T47D (cell line): ENCODE data around the gene LIMS1.
"Not testable (repeated sequence)": the region's sequence is repeated elsewhere in the genome, so short reads cannot be mapped to it uniquely, and the experiment has no call there.

Source experiments
- DNase-seq, 2 experiments: peaks; one replicate each; pipeline versions ENCODE4 v3.0.0 to v3.0.0-alpha.2; 2011 to 2012; ENCODE audit warnings: low read depth in 1 of 2, low spot score in 1 of 2
- JUND ChIP-seq: IDR thresholded peaks from 2 replicates; pipeline ENCODE4 v1.6.1; 2012; ENCODE audit warnings: low read depth
- in situ Hi-C: cut with HindIII; loops from 2 replicates; pipeline ENCODE4 v1.10.0; 2016; ENCODE audit warnings: low sequenced_read_pairs, low pct_unique_long_range_greater_than_20kb

Gene LIMS1

GRCh38 chr2:108535357-108535631 is 1.0 kb downstream of the LIMS1 start:
- TF ChIP-seq JUND: no peak
- in situ Hi-C loops: no loop called here
- no peak for DNase-seq

DNA sequence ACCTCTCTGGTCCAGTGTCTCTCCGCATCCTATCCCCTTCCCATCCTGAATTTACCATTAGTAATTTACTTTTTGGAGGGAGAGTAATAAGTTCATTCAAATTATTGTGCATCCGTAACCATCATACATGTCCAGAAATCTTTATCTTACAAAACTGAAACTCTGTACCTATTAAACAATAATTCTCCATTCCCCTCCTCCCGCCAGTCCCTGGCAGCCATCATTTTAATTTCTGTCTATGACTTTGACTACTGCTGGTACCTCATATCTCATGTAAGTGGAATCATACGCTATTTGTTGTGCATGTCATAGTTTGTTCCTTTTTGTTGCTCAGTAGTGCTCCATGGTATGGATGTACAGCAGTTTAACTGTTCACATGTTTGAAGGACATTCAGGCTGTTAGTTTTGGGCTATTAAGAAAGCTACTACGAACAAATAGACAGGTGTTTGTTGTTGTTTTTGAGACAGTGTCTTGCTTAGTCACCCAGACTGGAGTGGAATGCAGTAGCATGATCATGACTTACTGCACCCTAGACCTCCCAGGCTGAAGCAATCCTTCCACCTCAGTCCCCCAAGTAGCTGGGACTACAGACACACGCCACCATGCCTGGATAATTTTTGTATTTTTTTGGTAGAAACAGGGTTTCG is 2.0 kb downstream of the LIMS1 start:
- in situ Hi-C loops: no loop called here
- no peak for TF ChIP-seq JUND
- DNase-seq: no peak

DNA sequence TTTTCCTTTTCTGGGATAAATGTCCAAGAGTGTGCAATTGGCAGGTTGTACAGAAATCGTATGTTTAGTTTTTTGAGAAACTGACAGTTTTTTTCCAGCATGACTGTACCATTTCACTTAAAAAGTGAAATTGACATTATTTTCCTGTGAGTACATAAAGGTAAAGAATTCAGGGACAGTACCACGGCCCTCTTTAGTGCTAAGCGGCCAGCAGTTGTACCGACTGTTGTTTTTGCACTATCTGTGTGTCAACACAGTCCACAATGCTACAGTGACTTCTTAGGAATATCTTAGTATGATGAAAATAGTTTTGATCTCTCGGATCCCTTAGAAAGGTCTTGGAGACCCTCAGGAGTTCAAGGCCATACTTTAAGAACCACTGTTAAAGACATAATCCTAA is 2.6 kb downstream of the LIMS1 start:
- no peak for DNase-seq
- in situ Hi-C loops: no loop called here
- TF ChIP-seq JUND: no peak

DNA sequence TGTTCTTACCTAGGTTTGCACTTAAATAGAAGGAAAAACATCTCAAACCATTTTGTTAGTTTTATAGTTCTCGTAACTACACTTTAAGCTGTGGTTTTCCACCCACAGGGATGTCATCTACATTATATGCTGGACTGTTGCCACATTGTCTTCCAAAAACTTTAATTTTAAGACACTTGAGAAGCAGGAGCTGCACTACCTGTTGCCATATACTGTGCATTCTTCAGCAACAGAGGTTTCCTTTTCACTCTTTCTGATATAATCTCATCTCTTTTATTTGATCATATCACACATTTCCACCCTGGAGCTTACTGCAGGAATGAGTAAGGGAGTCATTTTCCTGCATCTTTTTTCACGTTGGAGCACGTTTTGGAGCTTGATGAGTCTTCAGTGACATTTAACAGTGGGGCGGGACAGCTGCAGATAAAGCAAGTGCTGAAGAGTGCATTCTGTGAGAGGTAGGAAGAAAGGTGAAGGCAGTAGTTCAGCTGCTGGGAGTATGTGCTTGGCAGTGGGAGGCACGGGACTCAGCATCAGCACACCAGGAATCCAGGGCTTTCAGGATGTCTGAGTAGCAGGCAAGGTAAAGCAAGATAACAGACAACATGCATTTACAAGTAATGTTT is 3.8 kb downstream of the LIMS1 start:
- DNase-seq: no peak
- in situ Hi-C loops: no loop called here

DNA sequence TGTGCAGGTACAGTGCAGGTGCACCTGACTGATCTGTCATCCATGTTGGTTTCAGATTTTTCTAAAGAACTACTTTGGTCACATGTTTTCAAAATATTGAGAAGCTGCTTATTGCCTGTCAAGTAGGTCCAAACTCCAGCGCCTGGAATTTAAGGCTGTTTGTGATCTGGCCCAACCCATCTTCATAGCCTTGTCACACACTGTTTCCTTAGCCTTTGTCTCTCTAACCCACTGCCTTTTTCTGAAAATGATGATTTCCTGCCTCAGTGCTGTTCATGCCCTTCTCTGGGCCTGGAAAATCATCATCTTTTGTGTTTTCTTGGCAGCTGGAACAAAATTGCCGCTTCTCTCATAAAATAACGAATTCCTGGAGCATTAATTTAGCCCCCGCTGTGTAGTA is 7.2 kb downstream of the LIMS1 start:
- DNase-seq: no peak
- no peak for TF ChIP-seq JUND
- in situ Hi-C loops: no loop called here

More for the DNA sequence above, 3.8 kb downstream of the LIMS1 start:
- TF ChIP-seq JUND: no peak

DNA sequence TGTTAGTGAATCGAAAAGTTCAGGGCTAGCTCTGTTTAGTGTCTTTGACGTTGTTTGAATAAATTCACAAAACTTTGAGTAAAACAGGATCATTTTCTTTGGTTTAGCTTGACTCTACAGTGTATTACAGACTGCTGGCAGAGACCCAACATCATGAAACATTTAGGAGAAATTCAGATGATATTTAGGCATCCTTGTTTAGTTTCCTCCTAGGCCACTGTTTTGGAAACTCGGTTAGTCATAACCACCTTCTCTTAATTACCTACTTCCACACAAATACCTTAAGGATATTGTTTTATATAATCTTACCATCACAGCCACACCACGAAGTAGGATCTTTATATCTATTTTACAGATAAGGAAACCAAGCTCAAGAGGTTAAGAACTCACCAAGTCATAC is 7.8 kb downstream of the LIMS1 start:
- in situ Hi-C loops: no loop called here
- TF ChIP-seq JUND: no peak
- no peak for DNase-seq

GRCh38 chr2:108547606-108548005 is 13.3 kb downstream of the LIMS1 start:
- TF ChIP-seq JUND: no peak
- no peak for DNase-seq
- in situ Hi-C loops: no loop called here

DNA sequence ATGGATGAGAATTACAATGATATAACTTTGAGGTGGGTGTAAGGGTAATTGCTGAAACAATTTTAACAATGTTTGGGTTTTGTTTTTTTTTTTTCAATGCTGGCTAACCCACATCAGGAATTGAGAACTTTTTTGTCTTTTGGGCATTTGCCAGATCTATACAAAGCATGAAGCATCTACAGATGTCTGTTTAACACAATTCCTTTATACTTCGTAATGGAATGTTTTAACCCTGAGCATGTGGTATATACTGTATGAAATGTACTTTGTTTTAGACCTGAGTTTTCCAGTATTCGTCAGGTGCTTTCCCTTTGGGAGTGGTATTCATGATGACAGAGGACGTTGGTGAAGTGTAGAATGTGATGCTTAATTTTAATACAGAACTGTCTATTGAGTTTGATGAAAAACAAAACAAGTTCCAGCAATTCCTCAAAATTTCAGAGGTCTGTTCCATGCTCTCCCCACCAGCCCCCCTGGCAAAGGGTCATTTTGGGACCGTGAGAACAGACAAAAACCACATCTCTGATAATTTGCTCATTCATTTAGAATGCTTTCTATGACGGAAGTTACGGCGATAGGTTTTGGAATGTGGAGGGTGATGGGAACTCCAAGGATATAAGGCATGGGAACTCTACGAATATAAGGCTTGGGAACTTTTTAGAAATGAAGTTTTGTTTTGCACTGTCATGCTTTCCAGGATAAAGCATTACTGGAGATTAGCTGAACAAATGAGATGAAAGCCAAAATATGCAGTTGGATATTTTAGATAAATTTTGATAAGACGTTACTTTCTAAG is 14.1 kb downstream of the LIMS1 start:
- in situ Hi-C loops: no loop called here
- DNase-seq: no peak
- no peak for TF ChIP-seq JUND

DNA sequence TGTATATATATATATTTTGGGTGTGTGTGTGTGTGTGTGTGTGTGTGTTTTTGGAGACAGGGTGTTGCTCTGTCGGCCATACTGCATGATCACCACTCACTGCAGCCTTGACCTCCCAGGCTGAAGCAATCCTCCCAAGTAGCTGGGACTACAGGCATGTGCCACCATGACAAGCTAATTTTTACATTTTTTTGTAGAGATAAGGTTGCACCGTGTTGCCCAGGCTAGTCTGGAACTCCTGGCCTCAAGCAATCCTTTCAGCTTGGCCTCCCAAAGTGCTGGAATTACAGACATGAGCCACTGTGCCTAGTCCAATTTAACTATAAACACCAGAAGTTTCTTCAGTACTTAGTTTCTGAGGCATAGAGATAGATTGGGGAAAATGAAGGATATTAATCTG is 18.3 kb downstream of the LIMS1 start:
- no peak for TF ChIP-seq JUND
- in situ Hi-C loops: no loop called here
- DNase-seq: no peak

DNA sequence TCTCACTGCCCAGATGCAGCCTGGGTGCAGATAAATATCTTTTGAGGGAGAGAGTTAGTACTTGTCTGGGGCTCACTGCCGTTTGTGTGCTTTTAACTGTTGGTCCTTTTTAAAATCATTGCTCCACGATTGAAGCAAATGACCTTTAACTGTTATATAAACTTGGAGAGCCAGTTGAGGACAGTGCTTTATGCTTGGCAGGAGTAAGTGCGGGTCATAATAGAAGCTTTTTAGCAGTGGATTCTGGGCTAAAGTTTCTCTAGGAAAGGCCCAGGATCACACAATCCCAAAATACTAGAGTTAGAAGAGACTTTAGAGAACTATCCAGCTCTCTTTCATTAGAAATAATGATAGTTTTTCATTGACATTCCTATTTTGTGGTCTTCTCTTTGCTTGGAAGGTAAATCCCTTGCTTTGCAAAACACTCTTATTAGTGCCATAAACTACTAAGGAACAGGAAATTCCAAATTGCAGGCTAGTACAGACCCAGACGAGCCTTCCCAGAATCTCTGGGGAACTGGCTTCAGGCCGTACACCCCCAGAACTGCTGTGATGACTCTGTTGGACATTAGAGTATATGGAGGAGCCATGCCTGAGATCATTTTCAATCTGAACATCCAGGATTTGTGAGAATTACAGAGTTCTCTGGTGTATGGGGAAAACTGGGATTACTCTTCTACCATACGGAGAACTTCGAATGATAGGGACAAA is 19.1 kb downstream of the LIMS1 start:
- no peak for TF ChIP-seq JUND
- DNase-seq: no peak
- in situ Hi-C loops: no loop called here

DNA sequence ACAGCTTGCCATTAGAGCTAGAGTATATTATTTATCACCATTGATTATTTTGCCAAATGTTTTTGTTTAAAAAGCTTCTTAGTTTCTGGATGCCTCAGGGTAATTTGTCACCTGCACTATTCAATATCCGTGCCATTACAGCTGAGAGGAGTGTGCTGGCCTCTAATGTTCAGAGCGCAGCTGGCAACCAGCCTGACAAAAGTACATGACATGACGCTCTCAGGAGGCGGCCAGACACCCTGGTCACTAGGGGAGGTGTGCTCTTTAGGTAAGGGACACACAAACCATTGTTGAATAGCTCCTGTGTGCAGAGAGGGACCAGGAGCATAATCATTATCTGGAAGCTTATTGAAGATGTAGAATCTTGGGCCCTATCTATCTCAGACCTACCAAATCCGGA is 20.3 kb downstream of the LIMS1 start:
- in situ Hi-C loops: no loop called here
- no peak for DNase-seq
- no peak for TF ChIP-seq JUND

GRCh38 chr2:108555572-108555971 is 21.3 kb downstream of the LIMS1 start:
- TF ChIP-seq JUND: no peak
- in situ Hi-C loops: no loop called here
- no peak for DNase-seq

DNA sequence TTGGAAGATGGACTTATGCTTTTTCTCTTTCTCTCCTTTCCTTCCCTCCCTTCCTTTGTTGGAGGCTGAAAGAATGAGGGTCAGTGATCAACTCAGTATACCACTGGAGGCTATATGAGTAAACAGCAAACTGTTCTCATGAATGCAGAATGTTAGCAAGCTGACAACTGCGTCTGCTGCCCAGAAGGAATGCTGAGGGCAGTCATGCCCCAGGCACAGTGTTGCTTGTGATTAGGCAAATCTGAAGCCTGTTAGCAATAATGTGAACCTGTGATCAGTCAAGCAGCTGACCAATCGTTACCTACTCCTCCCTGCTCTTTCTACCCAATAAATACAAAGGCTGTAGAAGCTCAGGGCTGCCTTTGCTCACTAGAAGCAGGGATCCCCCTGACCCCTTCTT is 22.3 kb downstream of the LIMS1 start:
- in situ Hi-C loops, DNase-seq: not testable (repeated sequence)
